ENCODE data around the gene KRTAP10-10. TPM values are rescaled to one million over a fixed set of nuclear protein-coding genes. Genes with fewer than 3 reads are reported as not detected.
"Not testable (repeated sequence)": the region's sequence is repeated elsewhere in the genome, so short reads cannot be mapped to it uniquely, and the experiment has no call there.

The KRTAP10-10 gene
- total RNA-seq, 4 donors from 2014 or later, result not detected

DNA sequence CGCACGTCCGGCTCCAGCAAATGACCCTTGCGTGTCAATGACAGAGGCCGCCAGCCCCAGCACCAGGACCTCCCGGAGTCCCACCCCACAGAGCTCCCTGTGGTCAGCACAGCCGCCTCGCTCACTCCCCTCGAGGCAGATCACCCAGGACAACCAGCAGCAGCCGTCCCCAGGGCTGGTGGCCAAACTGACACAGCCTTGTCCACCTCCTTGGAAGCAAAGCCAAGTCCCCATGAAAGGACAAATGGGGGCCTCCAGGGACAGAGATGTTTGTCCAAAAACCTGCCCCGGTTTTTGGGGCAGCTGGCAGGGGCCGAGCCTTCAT lies 2.1 kb downstream of the KRTAP10-10 start:
- no peak for TF ChIP-seq POLR2A (IDR thresholded peaks at IDR 0.05)
- TF ChIP-seq, protein P1, sequence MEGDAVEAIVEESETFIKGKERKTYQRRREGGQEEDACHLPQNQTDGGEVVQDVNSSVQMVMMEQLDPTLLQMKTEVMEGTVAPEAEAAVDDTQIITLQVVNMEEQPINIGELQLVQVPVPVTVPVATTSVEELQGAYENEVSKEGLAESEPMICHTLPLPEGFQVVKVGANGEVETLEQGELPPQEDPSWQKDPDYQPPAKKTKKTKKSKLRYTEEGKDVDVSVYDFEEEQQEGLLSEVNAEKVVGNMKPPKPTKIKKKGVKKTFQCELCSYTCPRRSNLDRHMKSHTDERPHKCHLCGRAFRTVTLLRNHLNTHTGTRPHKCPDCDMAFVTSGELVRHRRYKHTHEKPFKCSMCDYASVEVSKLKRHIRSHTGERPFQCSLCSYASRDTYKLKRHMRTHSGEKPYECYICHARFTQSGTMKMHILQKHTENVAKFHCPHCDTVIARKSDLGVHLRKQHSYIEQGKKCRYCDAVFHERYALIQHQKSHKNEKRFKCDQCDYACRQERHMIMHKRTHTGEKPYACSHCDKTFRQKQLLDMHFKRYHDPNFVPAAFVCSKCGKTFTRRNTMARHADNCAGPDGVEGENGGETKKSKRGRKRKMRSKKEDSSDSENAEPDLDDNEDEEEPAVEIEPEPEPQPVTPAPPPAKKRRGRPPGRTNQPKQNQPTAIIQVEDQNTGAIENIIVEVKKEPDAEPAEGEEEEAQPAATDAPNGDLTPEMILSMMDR (IDR thresholded peaks at IDR 0.05), result no peak
- no peak overlapping the region for H3K4me3 ChIP-seq
- H3K36me3 ChIP-seq, result no peaks in the 10 kb centered on the region
- peak in 1 of 3 donors; percentile 6 for DNase-seq
- H3K9me3 ChIP-seq, result no peaks in the 10 kb centered on the region
- no peak overlapping the region for H3K27ac ChIP-seq
- H3K4me1 ChIP-seq, result no peaks in the 10 kb centered on the region
- H3K27me3 ChIP-seq, result no peaks in the 10 kb centered on the region

DNA sequence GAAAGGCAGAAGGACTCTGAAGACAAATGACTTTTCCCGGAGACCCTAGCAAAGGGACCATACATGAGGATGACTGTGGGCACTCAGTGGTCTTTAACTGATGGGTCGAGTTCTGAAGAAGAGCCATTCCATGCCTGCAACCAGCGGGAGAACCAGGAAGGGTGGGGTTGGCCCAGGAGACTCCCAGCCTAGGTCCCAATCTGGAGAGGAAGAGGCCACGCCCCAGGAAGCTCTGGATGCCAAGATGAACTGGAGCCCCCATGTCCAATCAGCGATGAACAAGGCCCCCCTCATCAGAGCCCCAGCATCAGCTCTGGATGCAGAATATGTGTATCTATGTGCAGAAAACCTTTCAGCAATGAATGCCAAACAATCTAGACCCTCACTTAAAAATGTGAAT lies 3.6 kb downstream of the KRTAP10-10 start:
- Histone ChIP-seq H3K4me3 (no peak overlapping the region), H3K27me3 (no peaks in the 10 kb centered on the region), H3K9me3 (peaks cover 0 to 5% (median 0%) of the 10 kb centered on the region in 4 donors), H3K4me1 (no peaks in the 10 kb centered on the region), H3K27ac (no peak overlapping the region), H3K36me3 (no peaks in the 10 kb centered on the region)
- DNase-seq, result no peak
- TF ChIP-seq, protein P1 (IDR thresholded peaks at IDR 0.05), result no peak
- no peak for TF ChIP-seq POLR2A (IDR thresholded peaks at IDR 0.05)

DNA sequence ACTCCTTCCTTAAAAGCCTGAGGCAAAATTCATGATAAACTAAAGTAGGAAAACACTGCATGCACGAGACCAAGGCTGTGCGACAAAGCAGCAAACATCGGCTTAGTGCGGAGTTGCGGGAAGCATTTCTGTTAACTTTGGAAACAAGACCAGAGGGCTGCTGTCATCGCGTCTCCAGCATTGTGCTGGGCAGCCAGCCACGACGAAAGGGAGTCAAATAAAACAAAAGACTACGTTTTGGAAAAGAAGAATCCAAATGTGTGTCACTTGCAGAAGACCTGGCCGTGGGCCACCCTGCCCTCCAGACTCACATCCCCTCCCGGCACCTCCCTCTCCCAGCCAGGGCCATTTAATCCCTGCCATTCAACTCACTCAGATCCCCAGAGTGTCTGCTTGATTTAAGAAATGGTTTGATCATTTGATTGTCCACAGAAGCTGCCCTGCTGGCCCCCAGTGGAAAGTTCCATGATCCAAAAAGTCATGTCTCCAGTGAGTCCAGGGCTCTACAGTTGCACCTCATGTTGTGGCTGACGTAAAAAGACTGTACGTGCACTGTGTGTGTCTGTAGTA lies 6.7 kb downstream of the KRTAP10-10 start:
- DNase-seq, result peak in 1 of 3 donors; percentile 8
- TF ChIP-seq, protein P1 (IDR thresholded peaks at IDR 0.05), result no peak
- no peak for TF ChIP-seq POLR2A (IDR thresholded peaks at IDR 0.05)
- Histone ChIP-seq H3K27me3 (no peaks in the 10 kb centered on the region), H3K27ac (no peak overlapping the region), H3K4me3 (no peak overlapping the region), H3K9me3 (peaks cover 0 to 5% (median 0%) of the 10 kb centered on the region in 4 donors), H3K36me3 (no peaks in the 10 kb centered on the region), H3K4me1 (no peaks in the 10 kb centered on the region)

DNA sequence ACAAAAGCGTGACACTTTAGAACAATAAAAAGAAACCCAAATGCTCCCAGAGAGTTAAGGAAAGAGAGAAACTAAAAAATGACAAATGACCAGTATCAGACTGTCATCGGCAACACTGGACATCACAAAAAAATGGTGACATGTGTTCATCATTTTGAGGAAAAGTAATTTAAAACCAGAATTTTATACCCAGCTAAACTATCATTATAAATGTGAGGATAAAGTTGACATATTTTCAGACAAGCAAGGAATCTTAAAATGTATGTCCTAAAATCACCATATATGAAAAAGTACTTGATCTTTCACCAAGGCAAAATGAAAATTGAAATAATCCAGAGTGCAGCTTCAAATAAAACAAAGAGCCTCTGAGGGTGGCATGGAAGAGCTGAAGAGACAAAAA lies 7.7 kb downstream of the KRTAP10-10 start:
- DNase-seq, result no peak
- no peak overlapping the region for H3K27ac ChIP-seq
- H3K4me3 ChIP-seq, result no peak overlapping the region
- H3K27me3 ChIP-seq, result no peaks in the 10 kb centered on the region
- no peaks in the 10 kb centered on the region for H3K36me3 ChIP-seq
- no peaks in the 10 kb centered on the region for H3K4me1 ChIP-seq
- no peak for TF ChIP-seq POLR2A (IDR thresholded peaks at IDR 0.05)
- TF ChIP-seq, protein P1 (IDR thresholded peaks at IDR 0.05), result no peak
- H3K9me3 ChIP-seq, result peaks cover 0 to 5% (median 0%) of the 10 kb centered on the region in 4 donors

DNA sequence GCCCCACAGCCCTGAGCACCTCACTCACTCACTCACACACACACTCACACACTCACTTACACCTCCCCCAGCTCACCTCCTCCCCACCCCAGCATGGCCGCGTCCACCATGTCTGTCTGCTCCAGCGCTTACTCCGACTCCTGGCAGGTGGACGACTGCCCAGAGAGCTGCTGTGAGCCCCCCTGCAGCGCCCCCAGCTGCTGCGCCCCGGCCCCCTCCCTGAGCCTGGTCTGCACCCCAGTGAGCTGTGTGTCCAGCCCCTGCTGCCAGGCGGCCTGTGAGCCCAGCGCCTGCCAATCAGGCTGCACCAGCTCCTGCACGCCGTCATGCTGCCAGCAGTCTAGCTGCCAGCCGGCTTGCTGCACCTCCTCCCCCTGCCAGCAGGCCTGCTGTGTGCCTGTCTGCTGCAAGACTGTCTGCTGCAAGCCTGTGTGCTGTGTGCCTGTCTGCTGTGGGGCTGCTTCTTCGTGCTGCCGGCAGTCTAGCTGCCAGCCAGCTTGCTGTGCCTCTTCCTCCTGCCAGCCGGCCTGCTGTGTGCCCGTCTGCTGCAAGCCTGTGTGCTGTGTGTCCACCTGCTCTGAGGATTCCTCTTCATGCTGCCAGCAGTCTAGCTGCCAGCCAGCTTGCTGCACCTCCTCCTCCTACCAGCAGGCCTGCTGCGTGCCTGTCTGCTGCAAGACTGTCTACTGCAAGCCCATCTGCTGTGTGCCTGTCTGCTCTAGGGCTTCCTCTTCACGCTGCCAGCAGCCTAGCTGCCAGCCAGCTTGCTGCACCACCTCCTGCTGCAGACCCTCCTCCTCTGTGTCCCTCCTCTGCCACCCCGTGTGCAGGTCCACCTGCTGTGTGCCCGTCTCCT lies 9.4 kb downstream of the KRTAP10-10 start, which contains the start of gene KRTAP10-11:
Gene KRTAP10-11 (plus strand): TSS at position 49 of the 856 bp plus-strand sequence. CDS start 45 bp downstream, at position 94.
- H3K9me3 ChIP-seq, H3K4me1 ChIP-seq, H3K27me3 ChIP-seq, H3K4me3 ChIP-seq, H3K27ac ChIP-seq, H3K36me3 ChIP-seq: not testable (repeated sequence)
- DNase-seq, result peak in 2 of 3 donors; percentile 9 to 31

DNA sequence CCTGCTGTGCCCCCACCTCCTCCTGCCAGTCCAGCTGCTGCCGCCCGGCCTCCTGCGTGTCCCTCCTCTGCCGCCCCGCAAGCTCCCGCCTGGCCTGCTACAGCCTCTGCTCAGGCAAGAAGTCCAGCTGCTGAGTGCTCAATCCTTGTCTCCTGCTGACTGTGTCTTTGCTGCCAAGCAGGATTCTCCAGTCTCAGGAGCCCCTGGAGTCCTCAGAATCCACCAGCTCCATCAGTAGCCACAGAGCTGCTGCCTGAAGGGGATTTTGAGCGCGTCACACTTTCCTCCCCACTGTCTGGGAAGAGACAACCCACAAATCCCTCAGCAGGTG lies 10.0 kb downstream of the KRTAP10-10 start:
- no peak for TF ChIP-seq POLR2A (IDR thresholded peaks at IDR 0.05)
- TF ChIP-seq, protein P1 (IDR thresholded peaks at IDR 0.05), result no peak
- peak in 1 of 3 donors; percentile 3 for DNase-seq

More for the DNA sequence above, 10.0 kb downstream of the KRTAP10-10 start:
- no peak overlapping the region for H3K4me3 ChIP-seq
- H3K27me3 ChIP-seq, result no peaks in the 10 kb centered on the region
- H3K36me3 ChIP-seq, result no peaks in the 10 kb centered on the region
- H3K27ac ChIP-seq, result no peak overlapping the region
- no peaks in the 10 kb centered on the region for H3K4me1 ChIP-seq
- H3K9me3 ChIP-seq, result peaks cover 0 to 5% (median 0%) of the 10 kb centered on the region in 4 donors
